DOHH2 (cell line): Measurements from ENCODE around the gene GCNT4.
"Not testable (repeated sequence)": the region's sequence is repeated elsewhere in the genome, so short reads cannot be mapped to it uniquely, and the experiment has no call there.

Experiments
- H3F3A ChIP-seq: fragments of 200-600 bp; sonication (generic), shearing (Covaris generic); 2 replicates; pipeline ENCODE4 v1.6.0; 2016; ENCODE audit warnings: antibody characterized with exemption, mild to moderate bottlenecking; ENCODE audit not compliant: control insufficient read depth, insufficient read depth
- H3K27ac ChIP-seq: fragments of 200-600 bp; sonication (generic); 2 replicates; pipeline ENCODE4 v1.5.1; 2014; ENCODE audit warnings: low read depth, mild to moderate bottlenecking, low read length, moderate library complexity
- H3K27me3 ChIP-seq: fragments of 200-600 bp; sonication (generic); 2 replicates; pipeline ENCODE4 v1.6.1; 2014; ENCODE audit warnings: mild to moderate bottlenecking, low read length, mixed read lengths; ENCODE audit not compliant: control insufficient read depth
- H3K36me3 ChIP-seq: fragments of 200-600 bp; sonication (generic); 2 replicates; pipeline ENCODE4 v1.6.1; 2014; ENCODE audit warnings: mild to moderate bottlenecking, low read length, moderate library complexity, mixed read lengths; ENCODE audit not compliant: control insufficient read depth
- H3K4me1 ChIP-seq: fragments of 200-600 bp; sonication (generic); 2 replicates; pipeline ENCODE4 v1.6.1; 2014; ENCODE audit warnings: mild to moderate bottlenecking, low read length, mixed read lengths; ENCODE audit not compliant: control insufficient read depth
- H3K4me2 ChIP-seq: fragments of 200-600 bp; sonication (generic); 2 replicates; pipeline ENCODE4 v1.6.0; 2014; ENCODE audit warnings: mild to moderate bottlenecking, low read length, moderate library complexity
- H3K4me3 ChIP-seq: fragments of 200-600 bp; sonication (generic); 2 replicates; pipeline ENCODE4 v1.5.1; 2014; ENCODE audit warnings: mild to moderate bottlenecking, low read length, mixed read lengths
- H3K79me2 ChIP-seq: fragments of 200-600 bp; sonication (generic); 2 replicates; pipeline ENCODE4 v1.6.1; 2014; ENCODE audit warnings: mild to moderate bottlenecking, low read length, mixed read lengths; ENCODE audit not compliant: control insufficient read depth
- H3K9me2 ChIP-seq: fragments of 200-600 bp; sonication (generic); replicated peaks from 2 replicates; pipeline ENCODE4 v1.6.1; 2014; ENCODE audit warnings: mild to moderate bottlenecking, low read length, mixed read lengths; ENCODE audit not compliant: control insufficient read depth
- H3K9me3 ChIP-seq: fragments of 200-600 bp; sonication (generic); 2 replicates; pipeline ENCODE4 v1.6.1; 2014; ENCODE audit warnings: antibody characterized with exemption, low read length, mixed read lengths; ENCODE audit not compliant: control insufficient read depth, insufficient read depth
- H4K20me1 ChIP-seq: fragments of 200-600 bp; sonication (generic); 2 replicates; pipeline ENCODE4 v1.6.0; 2014; ENCODE audit warnings: low read depth, mild to moderate bottlenecking, antibody characterized with exemption, low read length, moderate library complexity; ENCODE audit not compliant: control insufficient read depth, insufficient read depth
- EZH2phosphoT487 ChIP-seq: fragments of 200-600 bp; sonication (generic); IDR thresholded peaks from 2 replicates; pipeline ENCODE4 v1.6.1; 2017; ENCODE audit warnings: borderline replicate concordance, mild to moderate bottlenecking, antibody characterized with exemption, low read length, moderate library complexity, mixed read lengths
- TF ChIP-seq, protein P1 (sequence below): fragments of 200-600 bp; sonication (generic); IDR thresholded peaks from one replicate; pipeline ENCODE4 v1.5.1; 2014; ENCODE audit warnings: antibody characterized with exemption, mild to moderate bottlenecking, low read depth, low read length; ENCODE audit not compliant: poor library complexity, severe bottlenecking

GCNT4 gene, protein sequence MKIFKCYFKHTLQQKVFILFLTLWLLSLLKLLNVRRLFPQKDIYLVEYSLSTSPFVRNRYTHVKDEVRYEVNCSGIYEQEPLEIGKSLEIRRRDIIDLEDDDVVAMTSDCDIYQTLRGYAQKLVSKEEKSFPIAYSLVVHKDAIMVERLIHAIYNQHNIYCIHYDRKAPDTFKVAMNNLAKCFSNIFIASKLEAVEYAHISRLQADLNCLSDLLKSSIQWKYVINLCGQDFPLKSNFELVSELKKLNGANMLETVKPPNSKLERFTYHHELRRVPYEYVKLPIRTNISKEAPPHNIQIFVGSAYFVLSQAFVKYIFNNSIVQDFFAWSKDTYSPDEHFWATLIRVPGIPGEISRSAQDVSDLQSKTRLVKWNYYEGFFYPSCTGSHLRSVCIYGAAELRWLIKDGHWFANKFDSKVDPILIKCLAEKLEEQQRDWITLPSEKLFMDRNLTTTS

DNA sequence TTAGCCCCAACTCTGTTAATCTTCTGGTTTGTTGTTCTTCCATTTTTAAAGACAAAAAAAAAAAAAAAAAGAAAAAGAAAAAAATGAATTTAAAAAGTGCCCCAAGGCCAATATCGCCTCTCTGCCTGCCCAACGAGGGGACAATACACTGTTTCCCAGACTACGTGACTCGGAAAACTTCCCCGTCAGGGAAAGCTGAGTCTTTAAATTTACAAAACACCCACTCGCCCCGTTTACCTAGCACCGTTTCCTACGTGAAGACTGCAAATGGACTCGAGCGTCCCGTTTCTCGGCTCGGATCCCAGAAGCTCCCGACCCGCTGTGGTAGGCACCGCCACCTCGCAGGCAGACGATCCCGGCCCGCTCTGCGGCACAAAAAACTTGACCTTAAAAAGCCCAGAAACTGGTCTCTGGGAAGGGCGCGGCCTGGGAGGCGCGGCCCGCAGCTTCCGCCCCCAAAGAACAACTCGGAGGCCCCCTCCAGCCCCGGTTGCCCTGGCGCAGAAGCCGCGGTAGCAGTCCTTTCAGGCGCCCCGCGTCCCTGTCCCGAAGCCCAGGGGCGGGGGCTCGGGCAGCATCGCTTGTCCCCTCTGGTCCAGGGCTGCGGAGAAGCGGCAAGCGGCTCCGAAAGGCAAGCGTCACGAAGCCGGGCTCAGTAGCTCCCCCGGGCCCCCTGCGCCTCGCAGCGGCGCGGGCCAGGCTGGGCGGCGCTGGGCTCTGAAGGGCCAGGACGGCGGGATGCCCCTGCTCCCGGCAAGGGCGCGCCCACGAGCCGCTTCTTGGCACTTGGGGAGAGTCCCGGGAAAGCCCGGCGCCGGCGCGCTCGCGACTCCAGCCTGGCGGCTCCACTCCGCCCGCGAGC, at the start of gene GCNT4:
Gene GCNT4 (minus strand): TSS at position 367 of the 862 bp plus-strand sequence. CDS start 22,521 bp downstream, outside the sequence.
- no peaks in the 10 kb centered on the region for H3K79me2 ChIP-seq
- no peaks in the 10 kb centered on the region for H3K9me2 ChIP-seq
- peaks cover 10% of the 10 kb centered on the region; the same call in 1 of the 2 replicates for H3K27me3 ChIP-seq
- H3K4me2 ChIP-seq: no peak within 1 kb of the TSS
- no peaks in the 10 kb centered on the region for H4K20me1 ChIP-seq
- no peak for TF ChIP-seq EZH2phosphoT487
- TF ChIP-seq, protein P1, sequence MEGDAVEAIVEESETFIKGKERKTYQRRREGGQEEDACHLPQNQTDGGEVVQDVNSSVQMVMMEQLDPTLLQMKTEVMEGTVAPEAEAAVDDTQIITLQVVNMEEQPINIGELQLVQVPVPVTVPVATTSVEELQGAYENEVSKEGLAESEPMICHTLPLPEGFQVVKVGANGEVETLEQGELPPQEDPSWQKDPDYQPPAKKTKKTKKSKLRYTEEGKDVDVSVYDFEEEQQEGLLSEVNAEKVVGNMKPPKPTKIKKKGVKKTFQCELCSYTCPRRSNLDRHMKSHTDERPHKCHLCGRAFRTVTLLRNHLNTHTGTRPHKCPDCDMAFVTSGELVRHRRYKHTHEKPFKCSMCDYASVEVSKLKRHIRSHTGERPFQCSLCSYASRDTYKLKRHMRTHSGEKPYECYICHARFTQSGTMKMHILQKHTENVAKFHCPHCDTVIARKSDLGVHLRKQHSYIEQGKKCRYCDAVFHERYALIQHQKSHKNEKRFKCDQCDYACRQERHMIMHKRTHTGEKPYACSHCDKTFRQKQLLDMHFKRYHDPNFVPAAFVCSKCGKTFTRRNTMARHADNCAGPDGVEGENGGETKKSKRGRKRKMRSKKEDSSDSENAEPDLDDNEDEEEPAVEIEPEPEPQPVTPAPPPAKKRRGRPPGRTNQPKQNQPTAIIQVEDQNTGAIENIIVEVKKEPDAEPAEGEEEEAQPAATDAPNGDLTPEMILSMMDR: no peak
- H3K4me1 ChIP-seq: no peaks in the 10 kb centered on the region
- H3K9me3 ChIP-seq: peaks cover 8% of the 10 kb centered on the region; the same call in 1 of the 2 replicates
- no peak within 1 kb of the TSS for H3K27ac ChIP-seq
- no peaks in the 10 kb centered on the region for H3F3A ChIP-seq
- H3K36me3 ChIP-seq: no peaks in the 10 kb centered on the region
- H3K4me3 ChIP-seq: no peak within 1 kb of the TSS

DNA sequence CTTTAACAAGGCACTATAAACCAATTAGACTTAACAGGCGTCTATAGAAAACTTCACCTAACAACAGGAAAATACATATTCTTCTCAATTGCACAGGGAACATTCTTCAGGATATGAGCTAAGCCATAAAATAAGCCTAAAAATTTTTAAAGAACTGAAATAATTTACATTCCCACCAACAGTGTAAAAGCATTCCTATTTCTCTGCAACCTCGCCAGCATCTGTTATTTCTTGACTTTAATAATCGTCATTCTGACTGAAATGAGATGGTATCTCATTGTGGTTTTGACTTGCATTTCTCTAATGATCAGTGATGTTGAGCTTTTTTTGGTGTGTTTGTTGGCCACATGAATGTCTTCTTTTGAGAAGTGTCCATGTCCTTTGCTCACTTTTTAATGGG, 43.6 kb upstream of the GCNT4 start:
- H3K4me3 ChIP-seq, H3K4me1 ChIP-seq, H3K4me2 ChIP-seq, H3F3A ChIP-seq, H3K36me3 ChIP-seq, H3K9me2 ChIP-seq, H4K20me1 ChIP-seq, H3K9me3 ChIP-seq, H3K27me3 ChIP-seq, H3K79me2 ChIP-seq, H3K27ac ChIP-seq: not testable (repeated sequence)

DNA sequence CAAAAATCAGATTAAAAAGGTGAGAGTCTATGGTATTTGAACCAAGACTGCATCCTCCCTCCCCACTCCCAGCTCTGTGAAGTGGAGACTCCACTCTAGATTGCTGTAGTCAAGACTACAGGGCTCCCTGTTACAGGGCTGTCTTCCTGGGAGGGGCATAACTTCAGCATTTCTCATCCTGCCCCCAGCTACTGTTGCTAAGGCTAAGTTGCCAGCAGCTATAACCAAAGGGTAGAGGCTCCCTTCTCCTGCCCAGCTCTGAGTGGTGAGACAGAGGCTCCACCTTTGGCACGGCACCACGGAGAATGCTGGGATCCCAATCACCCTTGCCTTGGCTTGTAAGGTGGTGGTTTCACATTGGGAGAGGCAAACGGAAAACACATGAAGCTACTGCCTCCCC, 39.2 kb upstream of the GCNT4 start:
- H4K20me1 ChIP-seq: no peaks in the 10 kb centered on the region
- H3K4me3 ChIP-seq: no peak overlapping the region
- no peaks in the 10 kb centered on the region for H3K9me3 ChIP-seq
- no peaks in the 10 kb centered on the region for H3K79me2 ChIP-seq
- no peak overlapping the region for H3K4me2 ChIP-seq
- TF ChIP-seq, protein P1: no peak
- TF ChIP-seq EZH2phosphoT487: no peak
- no peak overlapping the region for H3K27ac ChIP-seq
- no peaks in the 10 kb centered on the region for H3K4me1 ChIP-seq
- H3K27me3 ChIP-seq: no peaks in the 10 kb centered on the region
- no peaks in the 10 kb centered on the region for H3F3A ChIP-seq
- H3K36me3 ChIP-seq: no peaks in the 10 kb centered on the region
- H3K9me2 ChIP-seq: no peaks in the 10 kb centered on the region
